DOHH2 (cell line): ENCODE results near the gene FGGY.

Experiments
- H3F3A ChIP-seq: fragments of 200-600 bp; sonication (generic), shearing (Covaris generic); 2 replicates; pipeline ENCODE4 v1.6.0; 2016; ENCODE audit warnings: antibody characterized with exemption, mild to moderate bottlenecking; ENCODE audit not compliant: control insufficient read depth, insufficient read depth
- H3K27ac ChIP-seq: fragments of 200-600 bp; sonication (generic); 2 replicates; pipeline ENCODE4 v1.5.1; 2014; ENCODE audit warnings: low read depth, mild to moderate bottlenecking, low read length, moderate library complexity
- H3K27me3 ChIP-seq: fragments of 200-600 bp; sonication (generic); 2 replicates; pipeline ENCODE4 v1.6.1; 2014; ENCODE audit warnings: mild to moderate bottlenecking, low read length, mixed read lengths; ENCODE audit not compliant: control insufficient read depth
- H3K36me3 ChIP-seq: fragments of 200-600 bp; sonication (generic); 2 replicates; pipeline ENCODE4 v1.6.1; 2014; ENCODE audit warnings: mild to moderate bottlenecking, low read length, moderate library complexity, mixed read lengths; ENCODE audit not compliant: control insufficient read depth
- H3K4me1 ChIP-seq: fragments of 200-600 bp; sonication (generic); 2 replicates; pipeline ENCODE4 v1.6.1; 2014; ENCODE audit warnings: mild to moderate bottlenecking, low read length, mixed read lengths; ENCODE audit not compliant: control insufficient read depth
- H3K4me2 ChIP-seq: fragments of 200-600 bp; sonication (generic); 2 replicates; pipeline ENCODE4 v1.6.0; 2014; ENCODE audit warnings: mild to moderate bottlenecking, low read length, moderate library complexity
- H3K4me3 ChIP-seq: fragments of 200-600 bp; sonication (generic); 2 replicates; pipeline ENCODE4 v1.5.1; 2014; ENCODE audit warnings: mild to moderate bottlenecking, low read length, mixed read lengths
- H3K79me2 ChIP-seq: fragments of 200-600 bp; sonication (generic); 2 replicates; pipeline ENCODE4 v1.6.1; 2014; ENCODE audit warnings: mild to moderate bottlenecking, low read length, mixed read lengths; ENCODE audit not compliant: control insufficient read depth
- H3K9me2 ChIP-seq: fragments of 200-600 bp; sonication (generic); replicated peaks from 2 replicates; pipeline ENCODE4 v1.6.1; 2014; ENCODE audit warnings: mild to moderate bottlenecking, low read length, mixed read lengths; ENCODE audit not compliant: control insufficient read depth
- H3K9me3 ChIP-seq: fragments of 200-600 bp; sonication (generic); 2 replicates; pipeline ENCODE4 v1.6.1; 2014; ENCODE audit warnings: antibody characterized with exemption, low read length, mixed read lengths; ENCODE audit not compliant: control insufficient read depth, insufficient read depth
- H4K20me1 ChIP-seq: fragments of 200-600 bp; sonication (generic); 2 replicates; pipeline ENCODE4 v1.6.0; 2014; ENCODE audit warnings: low read depth, mild to moderate bottlenecking, antibody characterized with exemption, low read length, moderate library complexity; ENCODE audit not compliant: control insufficient read depth, insufficient read depth
- CTCF ChIP-seq: fragments of 200-600 bp; sonication (generic); IDR thresholded peaks from one replicate; pipeline ENCODE4 v1.5.1; 2014; ENCODE audit warnings: antibody characterized with exemption, mild to moderate bottlenecking, low read depth, low read length; ENCODE audit not compliant: poor library complexity, severe bottlenecking
- EZH2phosphoT487 ChIP-seq: fragments of 200-600 bp; sonication (generic); IDR thresholded peaks from 2 replicates; pipeline ENCODE4 v1.6.1; 2017; ENCODE audit warnings: borderline replicate concordance, mild to moderate bottlenecking, antibody characterized with exemption, low read length, moderate library complexity, mixed read lengths

FGGY gene

GRCh38 chr1:59743324-59744091 is 446.6 kb downstream of the FGGY start:
- Histone ChIP-seq H3K27ac (no peak overlapping the region), H3K4me2 (no peak overlapping the region), H3F3A (no peaks in the 10 kb centered on the region), H3K4me1 (no peaks in the 10 kb centered on the region), H3K4me3 (no peak overlapping the region), H3K79me2 (no peaks in the 10 kb centered on the region), H3K9me3 (no peaks in the 10 kb centered on the region), H3K27me3 (no peaks in the 10 kb centered on the region), H3K36me3 (no peaks in the 10 kb centered on the region), H3K9me2 (no peaks in the 10 kb centered on the region), H4K20me1 (no peaks in the 10 kb centered on the region)
- TF ChIP-seq CTCF, result no peak
- TF ChIP-seq EZH2phosphoT487, result no peak

- H3K4me2 ChIP-seq, result no peak overlapping the region
Observed at GRCh38 chr1:59747420-59748024, 450.6 kb downstream of the FGGY start.

DNA sequence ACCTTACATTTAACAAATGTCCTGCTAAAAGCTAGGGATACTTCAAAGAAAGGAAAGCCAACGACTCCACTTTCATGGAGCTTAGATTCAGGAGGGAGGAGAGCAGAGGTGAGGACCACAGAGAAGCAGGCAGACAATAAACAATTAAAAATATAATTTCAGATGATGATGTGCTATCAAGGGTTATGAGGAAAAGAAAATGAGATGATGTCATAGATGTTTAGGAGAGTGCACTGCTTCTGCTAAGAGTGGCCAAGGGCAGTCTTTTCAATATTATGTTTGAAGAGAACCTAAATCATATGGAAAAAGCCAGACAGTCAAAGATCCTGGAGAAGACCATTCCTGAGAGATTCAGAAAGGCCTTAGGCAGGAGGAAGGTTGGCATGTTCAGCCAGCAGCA is 451.2 kb downstream of the FGGY start:
- Histone ChIP-seq H3K9me2 (no peaks in the 10 kb centered on the region), H4K20me1 (no peaks in the 10 kb centered on the region), H3K4me3 (no peak overlapping the region), H3K27ac (no peak overlapping the region), H3K4me2 (no peak overlapping the region), H3K27me3 (no peaks in the 10 kb centered on the region), H3K4me1 (peaks cover 4% of the 10 kb centered on the region), H3K36me3 (no peaks in the 10 kb centered on the region), H3K9me3 (no peaks in the 10 kb centered on the region), H3F3A (no peaks in the 10 kb centered on the region), H3K79me2 (no peaks in the 10 kb centered on the region)
- no peak for TF ChIP-seq CTCF
- no peak for TF ChIP-seq EZH2phosphoT487

More at GRCh38 chr1:59747420-59748024, 450.6 kb downstream of the FGGY start:
- Histone ChIP-seq H3F3A (no peaks in the 10 kb centered on the region), H3K4me1 (peaks cover 4% of the 10 kb centered on the region), H3K36me3 (no peaks in the 10 kb centered on the region), H3K4me3 (no peak overlapping the region), H3K79me2 (no peaks in the 10 kb centered on the region), H3K27ac (no peak overlapping the region), H3K9me2 (no peaks in the 10 kb centered on the region), H4K20me1 (no peaks in the 10 kb centered on the region), H3K27me3 (no peaks in the 10 kb centered on the region), H3K9me3 (no peaks in the 10 kb centered on the region)
- TF ChIP-seq CTCF, result no peak
- no peak for TF ChIP-seq EZH2phosphoT487
